ENCODE measurements around the gene BMF.

DNA sequence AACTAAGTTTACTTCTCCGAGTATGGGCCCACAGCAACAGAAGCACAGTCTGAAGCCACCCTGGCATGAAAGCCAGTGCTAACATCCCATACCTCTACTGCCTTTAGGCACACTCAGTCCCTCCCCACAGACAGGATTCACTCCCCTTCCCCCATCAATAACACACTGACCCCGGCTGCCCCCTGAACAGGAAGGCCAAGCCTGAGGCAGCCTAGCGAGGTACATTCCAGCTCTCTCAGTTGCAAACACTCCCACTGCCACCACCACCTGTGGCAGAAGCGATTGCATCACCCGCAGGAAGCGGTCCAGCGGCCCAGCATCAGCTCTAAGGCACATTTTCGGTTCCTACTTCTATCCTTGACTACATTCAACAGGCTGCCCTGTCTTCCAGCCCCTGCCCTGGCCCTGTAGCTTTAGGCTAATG, 7.0 kb upstream of the BMF start:
- TF ChIP-seq, protein P1, sequence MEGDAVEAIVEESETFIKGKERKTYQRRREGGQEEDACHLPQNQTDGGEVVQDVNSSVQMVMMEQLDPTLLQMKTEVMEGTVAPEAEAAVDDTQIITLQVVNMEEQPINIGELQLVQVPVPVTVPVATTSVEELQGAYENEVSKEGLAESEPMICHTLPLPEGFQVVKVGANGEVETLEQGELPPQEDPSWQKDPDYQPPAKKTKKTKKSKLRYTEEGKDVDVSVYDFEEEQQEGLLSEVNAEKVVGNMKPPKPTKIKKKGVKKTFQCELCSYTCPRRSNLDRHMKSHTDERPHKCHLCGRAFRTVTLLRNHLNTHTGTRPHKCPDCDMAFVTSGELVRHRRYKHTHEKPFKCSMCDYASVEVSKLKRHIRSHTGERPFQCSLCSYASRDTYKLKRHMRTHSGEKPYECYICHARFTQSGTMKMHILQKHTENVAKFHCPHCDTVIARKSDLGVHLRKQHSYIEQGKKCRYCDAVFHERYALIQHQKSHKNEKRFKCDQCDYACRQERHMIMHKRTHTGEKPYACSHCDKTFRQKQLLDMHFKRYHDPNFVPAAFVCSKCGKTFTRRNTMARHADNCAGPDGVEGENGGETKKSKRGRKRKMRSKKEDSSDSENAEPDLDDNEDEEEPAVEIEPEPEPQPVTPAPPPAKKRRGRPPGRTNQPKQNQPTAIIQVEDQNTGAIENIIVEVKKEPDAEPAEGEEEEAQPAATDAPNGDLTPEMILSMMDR (IDR thresholded peaks at IDR 0.05) = no peak
- TF ChIP-seq POLR2A (IDR thresholded peaks at IDR 0.05) = no peak

Measured in testis (tissue), 2 donors.